Neuronal stem cell (in vitro differentiated cells): ENCODE data around the gene POLR3B.
A peak's percentile ranks its signal among the peaks of the same experiment; 100 is the strongest.

Experiments
- DNase-seq: peaks from one replicate; pipeline ENCODE4 v3.0.0-alpha.2; 2013; ENCODE audit warnings: low spot score
- H2AFZ ChIP-seq: one replicate; pipeline ENCODE4 v1.6.1; 2013; ENCODE audit warnings: mild to moderate bottlenecking, low read length, inconsistent platforms
- H2AK5ac ChIP-seq: 2 replicates; pipeline ENCODE4 v1.6.1; 2013; ENCODE audit warnings: low read depth, mild to moderate bottlenecking, inconsistent platforms, low read length, moderate library complexity, mixed read lengths
- H2BK120ac ChIP-seq: 2 replicates; pipeline ENCODE4 v1.6.1; 2013; ENCODE audit warnings: low read depth, mild to moderate bottlenecking, inconsistent platforms, low read length, moderate library complexity, mixed read lengths
- H2BK12ac ChIP-seq: one replicate; pipeline ENCODE4 v1.6.1; 2013; ENCODE audit warnings: low read length, inconsistent platforms
- H2BK15ac ChIP-seq: 2 replicates; pipeline ENCODE4 v1.6.1; 2013; ENCODE audit warnings: mild to moderate bottlenecking, low read length, inconsistent platforms, mixed read lengths
- H2BK5ac ChIP-seq: one replicate; pipeline ENCODE4 v1.6.1; 2013; ENCODE audit warnings: inconsistent platforms, mild to moderate bottlenecking, low read length, moderate library complexity
- H3K14ac ChIP-seq: one replicate; pipeline ENCODE4 v1.6.1; 2013; ENCODE audit warnings: low read length, inconsistent platforms
- H3K18ac ChIP-seq: 2 replicates; pipeline ENCODE4 v1.6.1; 2013; ENCODE audit warnings: low read length, inconsistent platforms
- H3K23ac ChIP-seq: 2 replicates; pipeline ENCODE4 v1.6.1; 2013; ENCODE audit warnings: low read depth, mild to moderate bottlenecking, mixed read lengths, low read length, inconsistent platforms; ENCODE audit not compliant: poor library complexity
- H3K27ac ChIP-seq: replicated peaks from 3 replicates; pipeline ENCODE4 v1.5.1; 2013; ENCODE audit warnings: low read length, inconsistent platforms
- H3K27me3 ChIP-seq, 3 experiments: 2 replicates each; pipeline ENCODE4 v1.6.1; 2013; ENCODE audit warnings: low read length in 3 of 3, mild to moderate bottlenecking in 2 of 3, inconsistent platforms in 1 of 3, low read depth in 1 of 3, mixed read lengths in 1 of 3, moderate library complexity in 1 of 3; ENCODE audit not compliant: control insufficient read depth in 3 of 3, insufficient read depth in 3 of 3
- H3K36me3 ChIP-seq, 2 donors: replicated peaks in 1 of 2; 2 replicates each; pipeline ENCODE4 v1.6.1; 2013; ENCODE audit warnings: low read length in 2 of 2; ENCODE audit not compliant: control insufficient read depth in 2 of 2, insufficient read depth in 2 of 2
- H3K4ac ChIP-seq: 2 replicates; pipeline ENCODE4 v1.6.1; 2013; ENCODE audit warnings: inconsistent platforms, mild to moderate bottlenecking, low read length, moderate library complexity
- H3K4me1 ChIP-seq, 2 donors: 1 replicate in 1 of 2; 2 replicates in 1 of 2; pipeline ENCODE4 v1.6.1; 2013; ENCODE audit warnings: low read length in 2 of 2, low read depth in 1 of 2; ENCODE audit not compliant: control insufficient read depth in 2 of 2, insufficient read depth in 1 of 2
- H3K4me2 ChIP-seq: one replicate; pipeline ENCODE4 v1.6.1; 2013; ENCODE audit warnings: mild to moderate bottlenecking, low read length, inconsistent platforms; ENCODE audit not compliant: insufficient read depth, poor library complexity, severe bottlenecking
- H3K4me3 ChIP-seq, 2 donors: 2 replicates each; pipeline ENCODE4 v1.5.1; 2013; ENCODE audit warnings: low read length in 2 of 2, mild to moderate bottlenecking in 2 of 2, inconsistent platforms in 1 of 2, moderate library complexity in 1 of 2
- H3K79me1 ChIP-seq: one replicate; pipeline ENCODE4 v1.6.1; 2013; ENCODE audit warnings: low read depth, mild to moderate bottlenecking, inconsistent platforms, low read length, moderate library complexity
- H3K9ac ChIP-seq: one replicate; pipeline ENCODE4 v1.6.1; 2013; ENCODE audit warnings: mild to moderate bottlenecking, low read depth, low read length, inconsistent platforms; ENCODE audit not compliant: poor library complexity
- H3K9me3 ChIP-seq, 2 donors: replicated peaks in 1 of 2; 2 replicates each; pipeline versions ENCODE3 to v1.6.1; 2013; ENCODE audit warnings: low read length in 2 of 2, mild to moderate bottlenecking in 2 of 2, inconsistent platforms in 1 of 2, low read depth in 1 of 2, mixed read lengths in 1 of 2, moderate library complexity in 1 of 2; ENCODE audit not compliant: control insufficient read depth in 2 of 2, insufficient read depth in 1 of 2
- H4K8ac ChIP-seq: one replicate; pipeline ENCODE4 v1.6.1; 2013; ENCODE audit warnings: low read depth, mild to moderate bottlenecking, inconsistent platforms, low read length, moderate library complexity
- H4K91ac ChIP-seq: one replicate; pipeline ENCODE4 v1.6.1; 2013; ENCODE audit warnings: low read length, low read depth, mild to moderate bottlenecking, inconsistent platforms; ENCODE audit not compliant: poor library complexity
- WGBS, 2 donors: extraction: QIAGEN DNeasy Blood & Tissue Kit; methylation state at CpG; one replicate each; pipeline ENCODE4 v1.1.7; 2013; ENCODE audit warnings: missing lambda C conversion rate in 2 of 2, mixed read lengths in 1 of 2; ENCODE audit not compliant: insufficient read length in 2 of 2, insufficient replicate concordance in 1 of 2; ENCODE audit errors: extremely low coverage in 2 of 2; 5-methylcytosine and 5-hydroxymethylcytosine counted together

POLR3B gene

GRCh38 chr12:106333010-106333409 is 24.5 kb upstream of the POLR3B start:
- H4K8ac ChIP-seq = no peak overlapping the region
- H2AK5ac ChIP-seq = no peak overlapping the region
- H3K27me3 ChIP-seq = no peaks in the 10 kb centered on the region
- H3K18ac ChIP-seq = no peak overlapping the region
- H3K4me1 ChIP-seq = no peaks in the 10 kb centered on the region
- H3K23ac ChIP-seq = no peak overlapping the region
- no peak overlapping the region for H2BK15ac ChIP-seq
- no peak overlapping the region for H2BK5ac ChIP-seq
- no peaks in the 10 kb centered on the region for H3K36me3 ChIP-seq
- no peak overlapping the region for H3K4ac ChIP-seq
- no peaks in the 10 kb centered on the region for H3K79me1 ChIP-seq
- H2BK12ac ChIP-seq = no peak overlapping the region
- H3K9ac ChIP-seq = no peak overlapping the region
- H3K27ac ChIP-seq = no peak overlapping the region
- H4K91ac ChIP-seq = no peak overlapping the region
- WGBS, 2 donors = no CpG with 5 or more reads among the region's 2 CpGs
- no peak overlapping the region for H3K14ac ChIP-seq
- peaks cover 0 to 8% of the 10 kb centered on the region in 2 donors for H3K9me3 ChIP-seq
- no peak overlapping the region for H2AFZ ChIP-seq
- H2BK120ac ChIP-seq = no peak overlapping the region
- DNase-seq = no peak
- H3K4me3 ChIP-seq = no peak overlapping the region
- no peak overlapping the region for H3K4me2 ChIP-seq

GRCh38 chr12:106333756-106334155 is 23.8 kb upstream of the POLR3B start:
- Histone ChIP-seq H3K9ac (no peak overlapping the region), H4K8ac (no peak overlapping the region), H2AK5ac (no peak overlapping the region), H3K36me3 (no peaks in the 10 kb centered on the region), H2AFZ (no peak overlapping the region), H2BK12ac (no peak overlapping the region), H3K27ac (no peak overlapping the region), H3K4me2 (no peak overlapping the region), H3K18ac (no peak overlapping the region), H3K14ac (no peak overlapping the region), H2BK15ac (no peak overlapping the region), H3K4me1 (no peaks in the 10 kb centered on the region), H4K91ac (no peak overlapping the region), H3K79me1 (no peaks in the 10 kb centered on the region), H3K27me3 (no peaks in the 10 kb centered on the region), H3K9me3 (peaks cover 0 to 8% of the 10 kb centered on the region in 2 donors), H2BK120ac (no peak overlapping the region), H3K23ac (no peak overlapping the region), H3K4me3 (no peak overlapping the region), H3K4ac (no peak overlapping the region), H2BK5ac (no peak overlapping the region)
- no peak for DNase-seq
- no CpG with 5 or more reads among the region's 2 CpGs for WGBS, 2 donors

- Histone ChIP-seq H3K23ac (no peak overlapping the region), H4K91ac (no peak overlapping the region), H3K14ac (no peak overlapping the region), H3K27ac (no peak overlapping the region), H3K9me3 (no peaks in the 10 kb centered on the region), H2AK5ac (no peak overlapping the region), H2BK15ac (no peak overlapping the region), H3K18ac (no peak overlapping the region), H3K4me2 (no peak overlapping the region), H3K9ac (no peak overlapping the region), H2AFZ (no peak overlapping the region), H2BK5ac (no peak overlapping the region), H2BK120ac (no peak overlapping the region), H3K36me3 (no peaks in the 10 kb centered on the region), H3K27me3 (no peaks in the 10 kb centered on the region), H3K79me1 (no peaks in the 10 kb centered on the region), H4K8ac (no peak overlapping the region), H2BK12ac (no peak overlapping the region), H3K4ac (no peak overlapping the region), H3K4me1 (peaks cover 0 to 9% of the 10 kb centered on the region in 2 donors), H3K4me3 (no peak overlapping the region)
- DNase-seq = no peak
- WGBS, 2 donors = no CpG with 5 or more reads among the region's 2 CpGs
Measured at GRCh38 chr12:106341086-106341877, 16.3 kb upstream of the POLR3B start.

GRCh38 chr12:106342397-106343213 is 14.9 kb upstream of the POLR3B start:
- Histone ChIP-seq H3K9ac (no peak overlapping the region), H2BK120ac (no peak overlapping the region), H3K18ac (no peak overlapping the region), H4K91ac (no peak overlapping the region), H3K4me3 (peak overlapping the region in 1 of 2 donors; percentile 31), H3K14ac (no peak overlapping the region), H3K27me3 (no peaks in the 10 kb centered on the region), H3K4me2 (no peak overlapping the region), H2AFZ (peak overlapping the region; percentile 82), H3K36me3 (no peaks in the 10 kb centered on the region), H2BK15ac (no peak overlapping the region), H2BK12ac (no peak overlapping the region), H2BK5ac (no peak overlapping the region), H3K9me3 (no peaks in the 10 kb centered on the region), H3K4me1 (peaks cover 0 to 9% of the 10 kb centered on the region in 2 donors), H4K8ac (no peak overlapping the region), H3K4ac (no peak overlapping the region), H3K27ac (no peak overlapping the region), H3K23ac (no peak overlapping the region), H2AK5ac (no peak overlapping the region), H3K79me1 (no peaks in the 10 kb centered on the region)
- DNase-seq = no peak
- WGBS, 2 donors = no CpG with 5 or more reads among the region's 9 CpGs
